ENCODE results near the gene SLC44A1. TPM values are rescaled to one million over a fixed set of nuclear protein-coding genes. Genes with fewer than 3 reads are reported as not detected.

SLC44A1 gene
- total RNA-seq, 2 experiments from 2014 or later = 14.1 to 14.3 TPM

GRCh38 chr9:105425816-105426433, 181.5 kb downstream of the SLC44A1 start:
- ChIA-PET POLR2A (no interaction called here), CTCF (no interaction called here)
- DNase-seq (no peak), ATAC-seq (no peak)
- no peak overlapping the region for H3K27ac Mint-ChIP-seq
- H3K9me3 Mint-ChIP-seq (ENCODE audit: insufficient read depth) = no peaks in the 10 kb centered on the region
- H3K36me3 Mint-ChIP-seq (ENCODE audit: low read depth) = no peaks in the 10 kb centered on the region
- no peak overlapping the region for H3K4me3 Mint-ChIP-seq
- H3K27me3 Mint-ChIP-seq (ENCODE audit: low read depth) = peaks cover 15% of the 10 kb centered on the region
- no peaks in the 10 kb centered on the region for H3K4me1 Mint-ChIP-seq (ENCODE audit: low read depth)

- H3K4me3 Mint-ChIP-seq = no peak overlapping the region
- ATAC-seq = no peak
- ChIA-PET POLR2A (no interaction called here), CTCF (no interaction called here)
- H3K36me3 Mint-ChIP-seq (ENCODE audit: low read depth) = no peaks in the 10 kb centered on the region
- DNase-seq = no peak
- H3K4me1 Mint-ChIP-seq (ENCODE audit: low read depth) = no peaks in the 10 kb centered on the region
- H3K27me3 Mint-ChIP-seq (ENCODE audit: low read depth) = peaks cover 15% of the 10 kb centered on the region
- H3K9me3 Mint-ChIP-seq (ENCODE audit: insufficient read depth) = no peaks in the 10 kb centered on the region
- no peak overlapping the region for H3K27ac Mint-ChIP-seq
Observed at GRCh38 chr9:105426657-105427056, 182.2 kb downstream of the SLC44A1 start.

DNA sequence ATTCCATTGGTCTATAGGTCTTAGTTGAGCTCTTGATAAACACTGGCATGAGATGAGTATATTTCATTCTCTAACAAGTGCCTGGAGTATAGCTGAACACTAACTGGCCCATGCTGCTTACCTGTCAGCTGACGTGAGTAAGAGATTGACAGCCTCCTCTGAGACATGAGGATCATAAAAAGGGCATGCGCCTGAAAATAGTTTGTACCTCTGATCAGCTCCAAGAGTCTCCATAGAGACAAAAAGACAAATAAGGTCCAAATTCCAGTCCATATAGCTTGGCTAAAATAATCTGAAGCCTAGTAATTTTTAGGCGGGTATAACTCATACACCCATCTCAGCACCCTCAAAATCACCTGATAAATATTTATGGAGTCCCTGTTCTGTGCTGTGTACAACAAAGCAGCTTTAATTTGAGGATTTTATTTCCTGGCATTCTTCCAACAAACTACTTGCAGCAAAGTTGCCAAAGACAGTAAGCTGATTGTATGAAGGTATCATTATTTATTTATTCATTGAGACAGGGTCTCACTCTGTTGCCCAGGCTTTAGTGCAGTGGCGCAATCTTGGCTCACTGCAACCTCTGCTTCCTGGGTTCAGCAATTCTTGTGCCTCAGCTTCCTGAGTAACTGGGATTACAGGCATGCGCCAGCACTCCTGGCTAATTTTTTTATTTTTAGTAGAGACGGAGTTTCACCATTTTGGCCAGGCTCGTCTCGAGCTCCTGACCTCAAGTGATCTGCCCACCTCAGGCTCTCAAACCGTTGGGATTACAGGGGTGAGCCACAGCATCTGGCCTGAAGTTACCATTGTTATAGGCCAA, 187.2 kb downstream of the SLC44A1 start:
- CTCF ChIA-PET = interaction anchor here (0.7 kb wide), 1 partner anchor 11 kb away, joined by 3 read pairs; no protein-coding TSS in a partner anchor
- no peaks in the 10 kb centered on the region for H3K36me3 Mint-ChIP-seq (ENCODE audit: low read depth)
- ATAC-seq (no peak), DNase-seq (no peak)
- H3K4me3 Mint-ChIP-seq = no peak overlapping the region
- H3K27me3 Mint-ChIP-seq (ENCODE audit: low read depth) = peaks cover 6% of the 10 kb centered on the region
- H3K9me3 Mint-ChIP-seq (ENCODE audit: insufficient read depth) = no peaks in the 10 kb centered on the region
- POLR2A ChIA-PET = no interaction called here
- no peak overlapping the region for H3K27ac Mint-ChIP-seq
- H3K4me1 Mint-ChIP-seq (ENCODE audit: low read depth) = no peaks in the 10 kb centered on the region

DNA sequence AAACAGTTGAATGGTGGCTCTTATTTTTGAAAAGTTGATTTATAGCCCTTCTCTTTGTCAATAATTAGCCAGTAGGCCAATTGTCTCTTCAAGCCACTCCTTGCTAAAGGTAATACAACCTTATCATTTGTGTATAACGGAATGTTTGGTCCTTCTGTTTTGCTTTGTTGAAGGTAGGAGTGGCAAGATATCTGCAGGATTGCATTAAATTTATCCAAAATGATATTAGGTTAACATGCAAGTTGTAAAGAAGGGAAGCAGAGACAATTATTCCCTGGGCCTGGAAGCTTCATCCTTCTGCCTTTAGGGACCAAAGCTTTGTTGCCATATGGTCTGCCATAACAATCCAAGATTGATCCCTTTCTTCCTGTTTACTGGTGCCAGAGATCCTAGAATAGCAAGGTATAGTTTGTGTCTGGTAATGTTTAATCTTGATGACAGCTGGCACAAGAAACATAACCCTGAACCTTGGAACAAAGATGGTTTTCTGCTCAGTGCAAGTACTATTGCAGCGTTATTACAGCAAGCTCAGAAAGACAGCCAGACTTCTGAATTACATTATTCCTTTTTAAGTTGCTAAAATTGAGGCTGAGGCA, 187.9 kb downstream of the SLC44A1 start:
- no peak overlapping the region for H3K27ac Mint-ChIP-seq
- H3K27me3 Mint-ChIP-seq (ENCODE audit: low read depth) = peaks cover 4% of the 10 kb centered on the region
- no peaks in the 10 kb centered on the region for H3K4me1 Mint-ChIP-seq (ENCODE audit: low read depth)
- H3K9me3 Mint-ChIP-seq (ENCODE audit: insufficient read depth) = no peaks in the 10 kb centered on the region
- DNase-seq (no peak), ATAC-seq (no peak)
- no peaks in the 10 kb centered on the region for H3K36me3 Mint-ChIP-seq (ENCODE audit: low read depth)
- ChIA-PET CTCF (no interaction called here), POLR2A (no interaction called here)
- no peak overlapping the region for H3K4me3 Mint-ChIP-seq

DNA sequence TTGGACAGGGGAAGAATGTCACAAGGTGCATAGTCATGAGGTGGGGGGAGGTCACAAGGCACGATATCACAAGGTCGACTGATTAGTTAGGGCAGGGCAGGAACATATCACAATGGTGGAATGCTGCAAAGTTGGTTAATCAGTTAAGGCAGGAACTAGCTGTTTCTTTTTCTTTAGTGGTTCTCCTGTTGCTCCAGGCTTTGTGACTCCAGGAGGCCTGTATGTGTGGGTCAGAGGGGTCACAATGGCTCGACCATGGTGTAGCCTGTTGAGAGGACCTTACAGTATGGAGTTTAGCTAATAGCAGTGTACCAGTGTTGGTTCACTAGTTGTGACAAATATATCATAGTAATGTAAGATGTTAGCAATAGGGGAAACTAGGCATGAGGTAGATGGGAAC, 191.0 kb downstream of the SLC44A1 start:
- ChIA-PET POLR2A (no interaction called here), CTCF (interaction anchor here (0.9 kb wide), 1 partner anchor 582 kb away, joined by 3 read pairs; no protein-coding TSS in a partner anchor)
- Mint-ChIP-seq H3K27me3 (ENCODE audit: low read depth) (peaks cover 8% of the 10 kb centered on the region), H3K36me3 (ENCODE audit: low read depth) (no peaks in the 10 kb centered on the region), H3K4me1 (ENCODE audit: low read depth) (no peaks in the 10 kb centered on the region), H3K4me3 (no peak overlapping the region), H3K9me3 (ENCODE audit: insufficient read depth) (no peaks in the 10 kb centered on the region), H3K27ac (no peak overlapping the region)
- ATAC-seq = no peak
- DNase-seq = no peak

GRCh38 chr9:105436783-105437182, 192.3 kb downstream of the SLC44A1 start:
- Mint-ChIP-seq H3K36me3 (ENCODE audit: low read depth) (no peaks in the 10 kb centered on the region), H3K4me3 (no peak overlapping the region), H3K9me3 (ENCODE audit: insufficient read depth) (no peaks in the 10 kb centered on the region), H3K4me1 (ENCODE audit: low read depth) (no peaks in the 10 kb centered on the region), H3K27ac (no peak overlapping the region), H3K27me3 (ENCODE audit: low read depth) (peaks cover 13% of the 10 kb centered on the region)
- ChIA-PET POLR2A (no interaction called here), CTCF (no interaction called here)
- ATAC-seq (no peak), DNase-seq (no peak)

DNA sequence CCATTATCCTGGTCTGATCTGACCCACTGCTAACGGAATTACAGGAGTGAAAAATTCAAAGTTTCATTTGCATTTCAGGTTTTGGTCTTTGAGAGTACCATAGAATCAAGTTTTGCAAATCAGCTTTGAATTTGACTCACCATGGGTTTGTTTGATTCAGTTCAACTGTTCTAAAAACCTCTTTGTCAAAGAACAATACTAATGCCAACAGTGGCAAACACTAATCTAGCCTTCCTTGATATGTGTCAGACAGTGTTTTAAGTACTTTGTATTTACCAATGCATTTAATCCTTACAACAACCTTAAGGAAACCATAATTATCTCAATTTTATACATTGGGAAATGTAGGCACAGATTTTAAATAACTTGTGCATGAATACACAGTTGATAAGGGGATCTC, 193.3 kb downstream of the SLC44A1 start:
- ChIA-PET POLR2A (no interaction called here), CTCF (no interaction called here)
- H3K4me1 Mint-ChIP-seq (ENCODE audit: low read depth) = no peaks in the 10 kb centered on the region
- ATAC-seq (no peak), DNase-seq (no peak)
- H3K27ac Mint-ChIP-seq = no peak overlapping the region
- peaks cover 13% of the 10 kb centered on the region for H3K27me3 Mint-ChIP-seq (ENCODE audit: low read depth)
- no peaks in the 10 kb centered on the region for H3K9me3 Mint-ChIP-seq (ENCODE audit: insufficient read depth)
- H3K4me3 Mint-ChIP-seq = no peak overlapping the region
- no peaks in the 10 kb centered on the region for H3K36me3 Mint-ChIP-seq (ENCODE audit: low read depth)

- no peak overlapping the region for H3K27ac Mint-ChIP-seq
- H3K4me1 Mint-ChIP-seq (ENCODE audit: low read depth) = no peaks in the 10 kb centered on the region
- H3K27me3 Mint-ChIP-seq (ENCODE audit: low read depth) = peaks cover 13% of the 10 kb centered on the region
- ChIA-PET CTCF (interaction anchor here (0.6 kb wide), 1 partner anchor 14 kb away, joined by 3 read pairs; no protein-coding TSS in a partner anchor), POLR2A (no interaction called here)
- no peak for ATAC-seq
- no peak overlapping the region for H3K4me3 Mint-ChIP-seq
- H3K9me3 Mint-ChIP-seq (ENCODE audit: insufficient read depth) = no peaks in the 10 kb centered on the region
- no peak for DNase-seq
- H3K36me3 Mint-ChIP-seq (ENCODE audit: low read depth) = no peaks in the 10 kb centered on the region
Observed at GRCh38 chr9:105438141-105438806, 193.8 kb downstream of the SLC44A1 start.

DNA sequence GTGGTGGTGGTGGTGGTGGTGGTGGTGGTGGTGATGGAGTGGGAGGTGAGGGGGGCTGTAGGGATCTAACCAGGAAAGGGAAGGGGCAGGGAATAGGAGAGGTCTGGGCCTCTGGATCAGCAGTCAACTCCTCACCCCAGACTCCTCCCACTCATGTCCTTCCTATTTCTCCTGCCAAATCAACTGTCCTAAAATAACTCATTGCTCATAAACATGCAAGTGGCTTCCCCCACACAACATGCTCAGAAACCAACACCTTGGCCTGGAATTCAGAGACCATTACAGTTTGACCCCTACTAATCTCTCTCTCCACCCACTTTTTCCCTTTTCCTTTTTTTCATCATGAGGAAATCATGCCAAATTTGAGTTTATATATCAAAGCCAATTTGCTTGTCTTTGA, 195.0 kb downstream of the SLC44A1 start:
- Mint-ChIP-seq H3K27me3 (ENCODE audit: low read depth) (peaks cover 13% of the 10 kb centered on the region), H3K4me1 (ENCODE audit: low read depth) (peaks cover 2% of the 10 kb centered on the region), H3K9me3 (ENCODE audit: insufficient read depth) (no peaks in the 10 kb centered on the region), H3K36me3 (ENCODE audit: low read depth) (no peaks in the 10 kb centered on the region), H3K4me3 (no peak overlapping the region), H3K27ac (no peak overlapping the region)
- no peak for ATAC-seq
- DNase-seq = no peak
- CTCF ChIA-PET = no interaction called here
- POLR2A ChIA-PET = no interaction called here

- Mint-ChIP-seq H3K36me3 (ENCODE audit: low read depth) (no peaks in the 10 kb centered on the region), H3K9me3 (ENCODE audit: insufficient read depth) (no peaks in the 10 kb centered on the region), H3K27me3 (ENCODE audit: low read depth) (peaks cover 12% of the 10 kb centered on the region), H3K4me3 (no peak overlapping the region), H3K4me1 (ENCODE audit: low read depth) (peaks cover 2% of the 10 kb centered on the region), H3K27ac (no peak overlapping the region)
- ChIA-PET CTCF (no interaction called here), POLR2A (no interaction called here)
- ATAC-seq (no peak), DNase-seq (no peak)
Observed at GRCh38 chr9:105441616-105442160, 197.2 kb downstream of the SLC44A1 start.

- DNase-seq (no peak), ATAC-seq (no peak)
- ChIA-PET POLR2A (no interaction called here), CTCF (no interaction called here)
- Mint-ChIP-seq H3K9me3 (ENCODE audit: insufficient read depth) (no peaks in the 10 kb centered on the region), H3K36me3 (ENCODE audit: low read depth) (no peaks in the 10 kb centered on the region), H3K4me3 (no peak overlapping the region), H3K27me3 (ENCODE audit: low read depth) (peaks cover 8% of the 10 kb centered on the region), H3K4me1 (ENCODE audit: low read depth) (peaks cover 8% of the 10 kb centered on the region), H3K27ac (no peak overlapping the region)
Observed at GRCh38 chr9:105443121-105443520, 198.7 kb downstream of the SLC44A1 start.

GRCh38 chr9:105444130-105444529, 199.7 kb downstream of the SLC44A1 start:
- H3K36me3 Mint-ChIP-seq (ENCODE audit: low read depth) = no peaks in the 10 kb centered on the region
- DNase-seq (no peak), ATAC-seq (no peak)
- ChIA-PET CTCF (no interaction called here), POLR2A (no interaction called here)
- H3K27me3 Mint-ChIP-seq (ENCODE audit: low read depth) = peaks cover 9% of the 10 kb centered on the region
- H3K4me1 Mint-ChIP-seq (ENCODE audit: low read depth) = peaks cover 15% of the 10 kb centered on the region
- H3K27ac Mint-ChIP-seq = no peak overlapping the region
- no peak overlapping the region for H3K4me3 Mint-ChIP-seq
- no peaks in the 10 kb centered on the region for H3K9me3 Mint-ChIP-seq (ENCODE audit: insufficient read depth)
